ENCODE results near the gene INTS2.
A peak's percentile ranks its signal among the peaks of the same experiment; 100 is the strongest.
"Not testable (repeated sequence)": the region's sequence is repeated elsewhere in the genome, so short reads cannot be mapped to it uniquely, and the experiment has no call there.

Gene INTS2, protein sequence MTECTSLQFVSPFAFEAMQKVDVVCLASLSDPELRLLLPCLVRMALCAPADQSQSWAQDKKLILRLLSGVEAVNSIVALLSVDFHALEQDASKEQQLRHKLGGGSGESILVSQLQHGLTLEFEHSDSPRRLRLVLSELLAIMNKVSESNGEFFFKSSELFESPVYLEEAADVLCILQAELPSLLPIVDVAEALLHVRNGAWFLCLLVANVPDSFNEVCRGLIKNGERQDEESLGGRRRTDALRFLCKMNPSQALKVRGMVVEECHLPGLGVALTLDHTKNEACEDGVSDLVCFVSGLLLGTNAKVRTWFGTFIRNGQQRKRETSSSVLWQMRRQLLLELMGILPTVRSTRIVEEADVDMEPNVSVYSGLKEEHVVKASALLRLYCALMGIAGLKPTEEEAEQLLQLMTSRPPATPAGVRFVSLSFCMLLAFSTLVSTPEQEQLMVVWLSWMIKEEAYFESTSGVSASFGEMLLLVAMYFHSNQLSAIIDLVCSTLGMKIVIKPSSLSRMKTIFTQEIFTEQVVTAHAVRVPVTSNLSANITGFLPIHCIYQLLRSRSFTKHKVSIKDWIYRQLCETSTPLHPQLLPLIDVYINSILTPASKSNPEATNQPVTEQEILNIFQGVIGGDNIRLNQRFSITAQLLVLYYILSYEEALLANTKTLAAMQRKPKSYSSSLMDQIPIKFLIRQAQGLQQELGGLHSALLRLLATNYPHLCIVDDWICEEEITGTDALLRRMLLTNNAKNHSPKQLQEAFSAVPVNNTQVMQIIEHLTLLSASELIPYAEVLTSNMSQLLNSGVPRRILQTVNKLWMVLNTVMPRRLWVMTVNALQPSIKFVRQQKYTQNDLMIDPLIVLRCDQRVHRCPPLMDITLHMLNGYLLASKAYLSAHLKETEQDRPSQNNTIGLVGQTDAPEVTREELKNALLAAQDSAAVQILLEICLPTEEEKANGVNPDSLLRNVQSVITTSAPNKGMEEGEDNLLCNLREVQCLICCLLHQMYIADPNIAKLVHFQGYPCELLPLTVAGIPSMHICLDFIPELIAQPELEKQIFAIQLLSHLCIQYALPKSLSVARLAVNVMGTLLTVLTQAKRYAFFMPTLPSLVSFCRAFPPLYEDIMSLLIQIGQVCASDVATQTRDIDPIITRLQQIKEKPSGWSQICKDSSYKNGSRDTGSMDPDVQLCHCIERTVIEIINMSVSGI

DNA sequence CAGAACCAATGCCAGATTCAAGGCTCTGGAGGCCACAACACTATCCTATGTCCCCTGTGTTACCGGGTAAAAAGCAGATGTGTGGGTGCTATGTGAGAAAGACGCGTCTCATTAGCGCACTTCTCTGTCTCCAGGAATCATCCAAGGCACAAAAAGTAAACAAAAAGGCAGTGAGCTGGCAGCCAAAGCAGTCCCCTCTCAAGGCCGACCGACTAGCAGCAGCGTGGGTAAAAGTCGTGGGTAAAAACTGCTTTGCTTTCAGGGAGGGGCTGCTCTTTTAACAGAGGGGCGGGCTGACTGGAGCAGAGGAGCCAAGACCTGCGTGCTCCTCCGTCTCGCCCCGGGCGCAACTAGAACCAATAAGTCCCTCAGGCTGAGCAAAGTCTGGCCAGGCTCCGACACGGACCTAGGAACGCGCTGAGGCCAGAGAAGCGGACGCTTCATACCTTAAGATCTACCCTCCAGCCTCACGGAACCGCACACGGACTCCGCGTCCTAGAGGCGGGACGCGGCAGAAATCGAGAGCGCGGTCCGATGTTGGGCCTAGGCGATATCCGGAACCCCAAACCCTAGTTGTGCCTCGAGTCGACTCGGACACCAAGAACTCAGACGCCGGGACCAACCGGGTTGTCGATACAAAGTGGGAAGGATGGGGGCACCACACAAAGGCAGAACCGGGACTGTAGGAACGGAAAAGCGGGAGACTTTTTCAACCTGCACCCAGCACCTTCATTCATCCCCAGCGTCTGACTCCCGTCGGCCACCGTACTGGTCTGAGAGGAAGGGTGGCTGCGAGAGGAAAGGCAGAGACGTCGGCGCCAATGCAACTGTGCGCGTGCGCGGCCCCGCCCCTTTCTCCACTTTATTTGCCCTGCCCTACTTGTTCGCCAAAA lies at the start of gene INTS2:
TSS of gene INTS2 (minus strand) at position 775 of the 893 bp plus-strand sequence. CDS start 1,338 bp downstream, outside the sequence.
- peak; percentile 95 for DNase-seq

DNA sequence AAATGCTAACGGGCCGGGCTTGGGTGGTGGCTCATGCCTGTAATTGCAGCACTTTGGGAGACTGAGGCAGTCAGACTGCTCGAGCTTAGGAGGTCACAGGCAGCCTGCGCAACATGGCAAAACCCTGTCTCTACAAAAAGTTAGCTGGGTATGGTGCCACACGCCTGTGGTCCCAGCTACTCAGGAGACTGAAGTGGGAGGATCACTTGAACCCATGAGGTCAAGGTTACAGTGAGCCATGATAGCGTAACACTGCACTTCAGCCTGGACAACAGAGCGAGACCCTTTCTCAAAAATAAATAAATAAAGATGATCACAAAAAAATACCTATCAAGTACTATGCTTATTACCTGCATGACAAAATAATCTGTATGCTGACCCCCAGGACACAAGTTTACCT lies 46.3 kb upstream of the INTS2 start:
- no peak for DNase-seq

DNA sequence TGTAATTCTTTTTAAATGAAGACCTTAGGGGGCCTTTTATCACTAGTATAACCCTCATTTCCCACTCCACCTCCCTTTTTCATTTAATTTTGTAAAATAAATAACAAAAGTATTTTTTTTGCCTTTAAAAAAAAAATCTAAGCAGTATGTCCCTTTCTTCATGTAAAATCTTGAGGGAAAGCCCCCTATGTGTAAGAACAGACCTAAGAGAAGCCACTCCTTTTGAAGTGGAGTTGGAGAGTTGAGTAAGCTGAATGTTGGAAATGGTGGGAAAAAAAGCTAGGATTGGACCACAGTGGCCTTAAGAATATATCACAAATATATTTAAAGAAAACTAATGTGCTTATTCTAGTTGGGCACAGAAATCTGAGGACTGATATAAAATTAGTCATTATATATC lies 44.5 kb upstream of the INTS2 start:
- DNase-seq, result no peak

DNA sequence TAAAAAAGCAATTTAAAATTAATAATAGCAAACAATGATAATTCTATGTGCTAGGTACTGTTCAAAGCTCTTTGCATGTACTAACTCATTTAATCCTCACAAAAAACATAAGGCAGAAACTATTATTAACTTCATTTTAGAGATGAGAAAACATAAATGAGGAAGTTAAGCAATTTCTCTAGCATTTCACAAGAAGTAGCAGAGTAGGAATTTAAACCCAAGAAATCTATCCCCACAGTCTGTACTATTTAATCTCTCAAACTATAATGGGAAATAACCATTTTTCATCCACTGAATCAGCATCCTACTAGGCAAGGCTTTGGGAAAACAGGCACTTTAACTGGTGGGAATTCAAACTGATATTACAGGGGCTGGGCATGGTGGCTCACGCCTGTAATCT lies 42.2 kb upstream of the INTS2 start:
- DNase-seq, result peak; percentile 60

DNA sequence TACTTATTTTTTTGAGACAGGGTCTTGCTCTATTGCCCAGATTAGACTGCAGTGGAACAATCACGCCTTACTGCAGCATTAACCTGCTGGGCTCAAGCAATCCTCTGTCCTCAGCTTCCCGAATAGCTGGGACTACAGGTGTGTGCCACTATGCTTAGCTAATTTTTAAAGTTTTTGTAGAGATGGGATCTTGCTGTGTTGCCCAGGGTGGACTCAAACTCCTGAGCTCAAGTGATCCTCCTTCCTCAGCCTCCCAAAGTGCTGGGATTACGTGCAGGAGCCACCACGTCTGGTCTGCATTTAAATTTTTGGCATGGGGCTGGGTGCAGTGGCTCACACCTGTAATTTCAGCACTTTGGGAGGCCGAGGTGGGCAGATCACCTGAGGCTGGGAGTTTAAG lies 41.0 kb upstream of the INTS2 start:
- no peak for DNase-seq

DNA sequence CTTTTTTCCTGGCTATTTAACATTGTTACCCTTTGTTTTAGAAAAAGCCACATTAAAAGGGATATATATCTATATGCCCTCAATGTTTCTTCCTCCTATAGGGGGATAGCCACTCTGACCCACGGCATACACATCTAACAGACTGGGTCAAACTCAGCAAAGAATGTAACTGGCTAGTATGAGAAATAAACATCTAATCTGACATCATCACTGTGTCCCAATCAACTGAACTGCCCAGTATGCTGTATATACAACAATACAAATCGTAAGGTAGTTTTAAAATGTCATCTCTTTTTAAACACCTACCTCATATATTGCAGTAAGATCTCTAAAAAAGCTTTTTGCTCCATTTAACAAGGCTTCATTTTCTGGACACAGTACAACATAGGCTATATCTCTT lies 39.9 kb upstream of the INTS2 start:
- DNase-seq, result peak; percentile 18

DNA sequence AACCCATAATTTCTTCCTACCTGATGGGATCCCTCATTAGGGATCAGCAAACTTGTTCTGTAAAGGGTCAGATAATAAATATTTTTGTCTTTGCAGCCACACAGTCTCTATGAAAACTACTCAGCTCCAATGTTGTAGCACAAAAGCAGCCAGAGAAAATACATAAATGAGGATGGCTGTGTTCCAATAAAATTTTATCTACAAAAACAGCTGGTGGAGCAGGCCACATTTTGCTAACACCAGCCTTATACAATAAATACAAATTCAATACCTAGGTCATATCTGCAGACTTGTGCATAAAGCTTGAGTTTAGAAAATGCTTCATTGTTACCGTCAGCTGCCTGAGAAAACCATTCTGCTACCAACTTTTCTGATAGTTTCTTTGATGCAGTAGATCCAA lies 38.4 kb upstream of the INTS2 start:
- DNase-seq, result no peak

DNA sequence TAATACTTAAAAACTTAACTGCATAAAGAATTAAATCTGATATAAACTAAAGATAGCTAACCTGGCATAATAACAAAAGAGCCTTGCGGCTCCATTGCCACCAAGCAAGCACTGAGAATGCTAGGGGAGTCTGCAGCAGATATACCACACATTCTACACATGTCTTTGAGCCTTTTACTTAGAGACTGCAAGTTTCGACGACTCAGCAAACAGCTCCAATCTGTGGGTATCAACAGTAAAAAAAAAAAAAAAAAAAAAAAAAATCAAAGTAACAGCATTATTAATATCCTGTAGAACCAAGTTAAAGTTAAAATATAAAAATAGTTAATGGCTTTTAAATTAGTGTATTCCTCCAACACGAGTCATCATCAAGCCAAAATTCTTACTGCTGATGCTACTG lies 27.8 kb upstream of the INTS2 start:
- no peak for DNase-seq

DNA sequence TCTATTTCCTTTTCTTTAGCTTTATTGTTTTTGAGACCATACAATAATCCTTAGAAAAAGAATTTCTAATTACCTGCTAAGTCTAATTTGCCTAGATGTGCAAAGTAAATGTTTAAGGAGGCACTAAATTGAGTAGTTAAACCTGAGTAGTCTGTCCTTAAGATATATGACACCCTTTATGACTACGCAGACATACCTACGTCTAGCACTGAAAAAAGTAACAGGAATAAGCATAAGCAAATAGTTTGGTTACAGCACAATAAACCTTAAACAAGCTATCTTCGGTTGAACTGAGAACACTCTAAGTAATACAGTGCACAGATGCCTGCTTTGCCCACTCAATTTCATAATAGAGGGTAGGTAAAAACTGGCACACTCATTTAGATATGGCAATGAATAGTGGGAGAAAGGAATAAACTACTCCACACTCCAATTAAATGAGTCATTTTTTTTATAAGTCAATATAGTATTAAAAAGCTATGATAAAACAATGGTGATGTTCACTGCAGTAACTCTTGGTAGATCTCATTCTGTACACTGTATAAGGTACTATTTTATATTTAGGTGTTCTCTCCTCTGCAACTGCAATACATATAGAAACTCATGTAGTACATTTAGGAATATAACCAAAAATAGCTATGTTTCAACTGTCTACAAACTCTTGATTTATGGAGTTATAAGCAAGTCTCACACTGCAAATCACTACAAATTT lies 19.7 kb upstream of the INTS2 start:
- DNase-seq, result no peak

DNA sequence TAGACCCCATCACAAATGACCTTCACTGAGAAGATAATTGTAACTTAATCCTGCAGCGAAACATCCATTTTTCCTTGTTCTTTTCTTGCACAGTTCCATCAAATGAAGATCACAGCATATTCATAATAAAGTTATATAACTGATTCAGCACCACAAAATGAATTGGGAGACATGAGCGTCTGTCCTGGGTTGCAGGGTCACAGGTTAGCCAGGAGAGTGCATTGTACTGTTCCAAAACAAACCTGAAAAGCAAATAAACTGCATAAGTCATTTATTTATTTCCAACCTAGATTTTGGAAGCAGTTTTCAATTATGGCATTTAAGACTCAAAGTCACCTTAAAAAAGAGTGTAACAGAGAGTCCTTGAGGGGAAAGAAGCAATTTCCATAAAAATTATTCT lies 18.6 kb upstream of the INTS2 start:
- no peak for DNase-seq

DNA sequence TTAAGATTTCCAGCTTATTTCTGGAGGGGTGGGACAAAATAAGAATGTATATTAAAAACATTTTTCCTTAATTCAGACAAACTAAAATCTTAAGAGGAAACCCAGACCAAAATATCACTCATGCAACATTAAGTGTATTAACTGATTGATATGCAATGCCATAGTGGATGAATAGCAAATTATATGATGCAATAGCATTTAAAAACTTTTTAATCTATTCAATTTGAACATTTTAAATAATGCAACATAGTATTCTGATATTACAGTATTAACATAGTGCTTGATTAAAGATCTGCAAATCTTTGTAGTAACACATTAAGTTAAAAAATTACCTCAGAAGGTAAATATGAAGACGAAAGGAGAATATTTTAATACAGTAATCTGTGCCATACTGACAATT lies 15.3 kb upstream of the INTS2 start:
- DNase-seq, result no peak

DNA sequence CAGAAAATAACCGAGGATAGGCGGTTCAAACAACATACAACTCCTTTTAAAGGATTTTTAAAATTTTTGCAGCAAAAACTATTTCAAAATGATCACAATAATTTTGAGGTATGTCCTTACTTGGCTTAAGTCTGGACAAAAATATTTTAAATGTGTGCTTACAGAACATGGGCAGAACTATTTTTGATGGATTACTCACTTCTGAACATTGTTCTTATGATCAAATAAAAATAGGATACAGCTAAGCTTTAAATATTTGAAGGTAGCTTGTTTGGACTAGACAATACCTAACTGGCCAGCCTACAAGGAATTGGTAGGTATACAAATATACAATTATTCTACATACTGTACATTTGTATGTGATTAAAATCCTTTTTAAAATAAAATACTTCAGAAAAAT lies 14.3 kb upstream of the INTS2 start:
- no peak for DNase-seq

DNA sequence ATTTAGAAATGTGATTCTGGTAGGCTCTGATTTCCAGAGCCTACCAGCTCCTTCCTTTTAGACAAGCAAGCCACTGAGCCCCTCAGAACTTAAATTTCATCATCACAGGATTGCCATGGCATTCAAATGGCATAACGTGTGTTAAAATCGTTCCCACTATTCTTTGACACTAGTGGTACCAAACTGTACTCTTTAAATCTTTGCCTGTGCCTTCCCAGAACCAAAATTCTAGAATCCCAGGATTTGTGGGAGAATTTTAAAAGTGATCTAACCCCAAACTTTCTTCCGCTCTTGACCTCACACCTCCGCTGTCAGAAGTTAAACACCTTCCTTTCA lies 287 bp upstream of the INTS2 start:
- DNase-seq, result no peak

DNA sequence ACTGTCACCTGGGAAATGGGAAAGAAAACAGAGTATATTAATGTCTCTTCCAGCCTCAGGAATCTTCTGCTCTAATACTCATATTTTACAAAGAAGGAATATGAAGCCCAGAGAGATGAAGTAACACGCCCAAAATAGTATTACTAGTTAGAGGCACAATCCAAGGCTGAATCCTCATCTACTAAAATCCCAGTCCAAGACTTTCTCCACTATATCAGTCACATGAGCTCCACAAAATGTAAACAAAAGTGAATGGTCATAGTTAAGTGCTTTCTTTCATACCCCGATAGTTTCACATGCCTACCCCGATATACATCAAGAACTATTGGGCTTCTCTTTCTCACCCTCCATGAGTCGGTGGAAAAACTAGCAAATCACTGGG lies 965 bp downstream of the INTS2 start:
- no peak for DNase-seq

DNA sequence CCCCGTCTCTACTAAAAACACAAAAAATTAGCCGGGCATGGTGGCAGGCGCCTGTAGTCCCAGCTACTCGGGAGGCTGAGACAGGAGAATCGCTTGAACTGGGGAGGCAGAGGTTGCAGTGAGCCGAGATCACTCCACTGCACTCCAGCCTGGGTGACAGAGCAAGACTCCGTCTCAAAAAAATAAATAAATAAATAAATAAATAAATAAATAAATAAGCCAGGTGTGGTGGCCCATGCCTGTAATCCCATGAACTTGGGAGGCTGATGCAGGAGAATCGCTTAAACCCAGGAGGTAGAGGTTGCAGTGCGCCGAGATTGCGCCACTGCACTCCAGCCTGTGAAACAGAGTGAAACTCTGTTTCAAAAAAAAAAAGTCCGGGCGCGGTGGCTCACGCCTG lies 12.6 kb downstream of the INTS2 start:
- not testable (repeated sequence) for DNase-seq

DNA sequence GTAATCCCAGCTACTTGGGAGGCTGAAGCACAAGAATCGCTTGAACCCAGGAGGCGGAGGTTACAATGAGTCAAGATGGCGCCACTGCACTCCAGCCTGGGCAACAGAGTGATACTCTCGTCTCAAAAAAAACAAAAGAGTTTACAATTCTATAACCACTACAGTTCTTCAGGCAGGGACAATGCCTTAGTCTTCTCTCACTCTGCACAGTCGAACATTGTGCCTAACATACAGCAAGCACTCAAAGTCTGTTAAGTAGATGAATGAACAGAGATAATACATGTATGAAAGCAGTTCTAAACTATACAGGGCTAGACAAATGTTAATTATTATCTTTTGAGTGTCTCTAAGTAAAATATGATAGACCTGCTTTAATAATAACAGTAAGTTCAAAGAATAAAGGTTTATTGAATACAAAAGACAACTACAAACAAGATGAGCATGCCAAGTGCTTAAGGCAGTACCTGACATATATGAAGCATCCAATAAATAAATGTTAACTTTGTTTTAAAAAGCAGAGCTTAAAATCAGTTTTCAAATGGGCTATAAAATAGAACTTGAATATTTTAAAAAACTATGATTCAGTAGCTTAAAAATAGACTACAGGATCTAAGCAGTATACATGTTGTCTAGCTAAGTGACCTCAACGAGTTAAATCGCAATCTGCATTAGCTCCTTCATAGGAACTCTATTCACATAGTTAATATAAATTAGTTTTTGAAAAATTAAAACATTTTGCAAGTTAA lies 19.3 kb downstream of the INTS2 start:
- no peak for DNase-seq

DNA sequence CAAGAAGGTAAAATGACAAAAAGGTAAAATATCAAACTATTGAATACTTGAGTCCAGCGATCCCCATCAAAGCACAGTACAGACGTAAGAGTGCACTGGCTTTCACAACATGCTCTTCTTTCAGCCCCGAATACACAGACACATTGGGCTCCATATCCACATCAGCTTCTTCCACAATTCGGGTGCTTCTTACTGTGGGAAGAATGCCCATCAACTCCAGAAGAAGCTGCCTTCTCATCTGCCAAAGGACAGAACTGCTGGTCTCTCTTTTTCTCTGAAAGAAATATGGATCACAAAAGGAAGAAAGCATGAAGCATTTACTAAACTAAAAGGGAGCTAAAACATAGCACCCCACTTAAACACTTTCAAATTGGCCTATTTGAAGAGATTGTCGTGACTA lies 20.4 kb downstream of the INTS2 start:
- DNase-seq, result no peak

DNA sequence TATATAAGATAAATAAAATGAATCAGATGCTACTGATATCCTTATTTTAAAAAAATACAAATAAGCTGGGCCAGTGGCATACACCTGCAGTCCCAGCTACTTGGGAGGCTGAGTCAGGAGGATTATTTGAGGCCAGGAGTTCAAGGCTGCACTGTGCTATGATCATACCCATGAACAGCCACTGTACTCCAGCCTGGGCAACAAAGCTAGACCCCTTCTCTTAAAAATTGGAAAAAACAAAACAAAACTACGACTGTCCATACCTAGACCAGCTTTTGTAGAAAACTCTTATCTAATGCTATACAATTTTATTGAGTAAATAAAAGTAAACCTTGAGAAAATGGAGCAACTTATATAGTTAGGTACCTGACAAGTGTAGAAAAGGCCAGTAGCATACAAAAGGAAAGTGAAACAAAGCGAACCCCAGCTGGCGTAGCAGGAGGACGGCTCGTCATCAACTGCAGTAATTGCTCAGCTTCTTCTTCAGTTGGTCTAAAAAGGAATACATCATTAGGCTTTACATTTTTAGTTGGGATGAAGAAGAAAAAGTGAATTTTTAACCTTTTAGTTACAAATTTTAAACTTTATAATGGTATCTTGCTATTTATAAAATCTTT lies 23.6 kb downstream of the INTS2 start:
- no peak for DNase-seq

DNA sequence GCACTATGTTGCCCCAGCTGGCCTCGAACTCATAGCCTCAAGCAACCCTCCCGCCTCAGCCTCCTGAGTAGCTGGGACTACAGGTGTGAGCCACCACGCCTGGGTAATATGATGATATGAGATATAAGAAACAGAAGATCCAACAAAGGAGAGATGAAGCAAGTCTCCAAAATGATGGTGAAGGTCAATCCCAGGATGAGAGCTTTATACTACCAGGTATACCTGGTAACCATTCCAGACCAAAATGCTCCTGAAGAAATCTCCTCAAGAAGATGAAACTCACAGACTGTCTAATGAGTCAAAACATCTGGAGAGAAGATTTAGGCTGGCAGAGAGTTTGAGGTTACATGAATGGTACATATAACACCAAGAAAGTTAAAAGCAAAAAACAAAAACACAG lies 24.5 kb downstream of the INTS2 start:
- DNase-seq, result no peak

DNA sequence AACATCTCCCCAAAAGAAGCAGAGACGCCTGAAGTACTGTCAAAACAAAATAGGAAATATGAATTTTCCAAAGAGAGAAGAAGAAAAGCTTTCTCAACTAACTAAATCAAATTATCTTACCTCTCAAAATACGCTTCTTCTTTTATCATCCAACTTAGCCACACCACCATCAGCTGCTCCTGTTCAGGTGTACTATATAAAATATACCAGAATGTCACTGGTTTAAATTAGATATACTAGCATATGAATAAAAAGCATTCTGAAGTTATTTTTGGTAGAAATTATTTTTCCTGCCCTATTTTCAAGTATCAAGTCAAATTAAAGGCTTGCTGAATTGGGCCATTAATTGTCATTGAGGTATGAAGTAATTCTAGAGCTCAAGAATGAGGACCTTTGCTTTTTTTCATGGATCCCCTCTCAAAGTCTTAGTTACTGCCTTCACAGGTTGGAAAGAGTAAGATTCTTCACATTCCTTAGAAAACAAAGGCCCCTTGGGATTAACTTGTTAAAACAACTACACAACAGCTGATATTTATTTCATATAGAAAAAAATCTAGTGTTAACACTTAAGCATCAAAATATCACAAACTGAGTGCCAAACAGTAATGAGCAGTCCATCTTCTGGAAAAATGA lies 30.1 kb downstream of the INTS2 start:
- DNase-seq, result no peak
